HCT116 (cell line): ENCODE measurements around the gene MAPK8IP3. TPM values are rescaled to one million over a fixed set of nuclear protein-coding genes. Genes with fewer than 3 reads are reported as not detected.

ENCODE experiments used
- ATAC-seq: fragments of 200-7000 bp; cut with Tn5 transposase; 2 replicates; pipeline ENCODE4 v1.9.1; 2020; ENCODE audit warnings: mild to moderate bottlenecking, moderate library complexity
- BruUV-seq: library from RNA; stranded (reverse); fragments of 400-500 nt; replicated peaks from 2 replicates; lab custom pipeline; 2021; lab: Mats Ljungman, UMichigan
- CTCF ChIA-PET: fragments of 300-600 bp; sonication (Branson Sonifier 250); formaldehyde crosslinking; loops from one replicate; lab custom pipeline; 2021; ENCODE audit warnings: antibody characterized with exemption; lab: Charles Lee
- POLR2A ChIA-PET: fragments of 300-600, 350-600 bp; sonication (Branson Sonifier 250); formaldehyde crosslinking; loops from one replicate; lab custom pipeline; 2021; ENCODE audit warnings: antibody characterized with exemption; lab: Charles Lee
- RAD21 ChIA-PET, 2 experiments: fragments of 300-600 bp; sonication (Branson Sonifier 250); formaldehyde crosslinking; loops; one replicate each; lab custom pipeline; 2023; ENCODE audit warnings: low total read pairs in 2 of 2; ENCODE audit not compliant: uncharacterized antibody in 2 of 2, unreplicated experiment in 2 of 2, low non-redundant PET in 1 of 2; lab: Charles Lee
- DNase-seq: peaks from one replicate; pipeline ENCODE4 v3.0.0-alpha.2; 2010; ENCODE audit warnings: low read depth, low spot score
- H2AFZ ChIP-seq: fragments of 200-600 bp; shearing (Covaris generic), sonication (generic); 2 replicates; pipeline ENCODE4 v1.6.1; 2017; ENCODE audit warnings: low read depth, mixed run types, mixed read lengths, antibody characterized with exemption, low read length; ENCODE audit not compliant: poor library complexity, severe bottlenecking
- H3K27ac ChIP-seq: 2 replicates; pipeline ENCODE4 v1.5.1; 2012; ENCODE audit warnings: low read depth, low read length
- H3K27me3 ChIP-seq: fragments of 200-600 bp; sonication (generic); 2 replicates; pipeline ENCODE4 v1.6.1; 2016; ENCODE audit warnings: mixed run types, low read length, mixed read lengths; ENCODE audit not compliant: insufficient read depth
- H3K36me3 ChIP-seq, 2 experiments: fragments of 200-500 bp in 1 of 2; fragments of 200-600 bp in 1 of 2; sonication (Bioruptor generic) in 1 of 2; sonication (generic) in 1 of 2; 2 replicates each; pipeline versions ENCODE4 v1.5.1 to v1.6.1; 2014 to 2016; ENCODE audit warnings: low read length in 2 of 2, inconsistent platforms in 1 of 2, mixed read lengths in 1 of 2, mixed run types in 1 of 2; ENCODE audit not compliant: insufficient read depth in 2 of 2, control insufficient read depth in 1 of 2
- H3K4me1 ChIP-seq, 2 experiments: fragments of 200-600 bp in 1 of 2; sonication (generic) in 1 of 2; 2 replicates each; pipeline versions ENCODE4 v1.5.1 to v1.6.1; 2012 to 2017; ENCODE audit warnings: low read length in 2 of 2, inconsistent platforms in 1 of 2, mild to moderate bottlenecking in 1 of 2, mixed read lengths in 1 of 2, mixed run types in 1 of 2, moderate library complexity in 1 of 2; ENCODE audit not compliant: insufficient read depth in 2 of 2, control insufficient read depth in 1 of 2
- H3K4me2 ChIP-seq: fragments of 200-600 bp; sonication (generic); 2 replicates; pipeline ENCODE4 v1.6.1; 2017; ENCODE audit warnings: mixed run types, low read length, mixed read lengths
- H3K4me3 ChIP-seq, 2 experiments: fragments of 200-600 bp in 1 of 2; sonication (generic) in 1 of 2; replicated peaks in 1 of 2; 2 replicates each; pipeline ENCODE4 v1.5.1; 2011 to 2016; ENCODE audit warnings: low read length in 2 of 2, control low read depth in 1 of 2, low read depth in 1 of 2, mild to moderate bottlenecking in 1 of 2, mixed read lengths in 1 of 2, mixed run types in 1 of 2
- H3K79me2 ChIP-seq: fragments of 200-600 bp; sonication (generic); 2 replicates; pipeline ENCODE4 v1.6.1; 2017; ENCODE audit warnings: mild to moderate bottlenecking, mixed run types, low read length, moderate library complexity, mixed read lengths; ENCODE audit not compliant: insufficient read depth
- H3K9ac ChIP-seq: fragments of 200-600 bp; sonication (generic); 2 replicates; pipeline ENCODE4 v1.6.1; 2016; ENCODE audit warnings: low read length, mixed read lengths
- H3K9me2 ChIP-seq: fragments of 200-600 bp; sonication (generic), shearing (Covaris generic); 2 replicates; pipeline ENCODE4 v1.6.1; 2017; ENCODE audit warnings: mixed run types, mild to moderate bottlenecking, moderate library complexity; ENCODE audit not compliant: insufficient read depth
- H3K9me3 ChIP-seq, 2 experiments: fragments of 200-500 bp in 1 of 2; fragments of 200-600 bp in 1 of 2; sonication (Bioruptor generic) in 1 of 2; sonication (generic) in 1 of 2; 2 replicates each; pipeline ENCODE4 v1.6.1; 2014 to 2017; ENCODE audit warnings: low read length in 2 of 2, mixed read lengths in 2 of 2, inconsistent platforms in 1 of 2, low read depth in 1 of 2, mild to moderate bottlenecking in 1 of 2, mixed run types in 1 of 2, moderate library complexity in 1 of 2; ENCODE audit not compliant: control insufficient read depth in 1 of 2, insufficient read depth in 1 of 2
- H4K20me1 ChIP-seq: fragments of 200-600 bp; sonication (generic), shearing (Covaris generic); 2 replicates; pipeline ENCODE4 v1.6.1; 2017; ENCODE audit warnings: mixed run types, mild to moderate bottlenecking, moderate library complexity; ENCODE audit not compliant: insufficient read depth
- CEBPB ChIP-seq: IDR thresholded peaks from 2 replicates; pipeline ENCODE4 v1.6.1; 2012; ENCODE audit warnings: low read depth
- EGR1 ChIP-seq: IDR thresholded peaks from 2 replicates; pipeline ENCODE4 v1.6.1; 2012; ENCODE audit warnings: low read depth
- ELF1 ChIP-seq: IDR thresholded peaks from 2 replicates; pipeline ENCODE4 v1.6.1; 2012; ENCODE audit warnings: low read depth, borderline replicate concordance
- EZH2 ChIP-seq: fragments of 200-600 bp; sonication (generic); IDR thresholded peaks from 2 replicates; pipeline ENCODE4 v1.6.1; 2017; ENCODE audit warnings: antibody characterized with exemption, mixed run types
- JUND ChIP-seq: IDR thresholded peaks from 2 replicates; pipeline ENCODE4 v1.6.1; 2012
- POLR2A ChIP-seq: IDR thresholded peaks from 2 replicates; pipeline ENCODE4 v1.7.0; 2011; ENCODE audit warnings: borderline replicate concordance; ENCODE audit not compliant: insufficient read depth, insufficient read length; ENCODE audit errors: extremely low read depth
- POLR2AphosphoS5 ChIP-seq: IDR thresholded peaks from 2 replicates; pipeline ENCODE4 v1.6.1; 2011; ENCODE audit warnings: mild to moderate bottlenecking, low read depth, low read length, moderate library complexity
- RAD21 ChIP-seq: IDR thresholded peaks from 2 replicates; pipeline ENCODE4 v1.6.1; 2012; ENCODE audit warnings: low read depth, mild to moderate bottlenecking
- SIN3A ChIP-seq: IDR thresholded peaks from 2 replicates; pipeline ENCODE4 v1.6.1; 2012; ENCODE audit warnings: low read depth
- SP1 ChIP-seq: IDR thresholded peaks from 2 replicates; pipeline ENCODE4 v1.6.1; 2012; ENCODE audit warnings: low read depth
- TCF7L2 ChIP-seq: IDR thresholded peaks from 2 replicates; pipeline ENCODE4 v1.7.0; 2011; ENCODE audit warnings: borderline replicate concordance, inconsistent platforms; ENCODE audit not compliant: insufficient read depth, insufficient read length; ENCODE audit errors: extremely low read depth
- ZFX ChIP-seq: fragments of 450-650 bp; IDR thresholded peaks from 2 replicates; pipeline ENCODE4 v1.6.1; 2017
- intact Hi-C: fragments of 100-400 bp; cut with micrococcal nuclease; formaldehyde crosslinking; loops from 2 replicates; pipeline ENCODE4 v1.10.0; 2022
- total RNA-seq: library from RNA; stranded (reverse); gene quantifications from one replicate; pipeline ENCODE4 v1.2.1, GENCODE V29; 2021; ENCODE audit not compliant: unreplicated experiment
- TF ChIP-seq, protein P1 (sequence below): IDR thresholded peaks from 2 replicates; pipeline ENCODE4 v1.6.1; 2012
- TF ChIP-seq, protein P2 (sequence below): IDR thresholded peaks from 2 replicates; pipeline ENCODE4 v1.6.1; 2012; ENCODE audit warnings: low read depth
- TF ChIP-seq, protein P3 (sequence below): IDR thresholded peaks from 2 replicates; pipeline ENCODE4 v1.6.1; 2011; ENCODE audit warnings: mild to moderate bottlenecking, low read length, moderate library complexity; ENCODE audit not compliant: insufficient replicate concordance; ENCODE audit errors: extremely low read depth
- TF ChIP-seq, protein P4 (sequence below): IDR thresholded peaks from 2 replicates; pipeline ENCODE4 v1.6.1; 2012

The MAPK8IP3 gene
- total RNA-seq, 1 experiment from 2014 or later = 75.3 TPM

DNA sequence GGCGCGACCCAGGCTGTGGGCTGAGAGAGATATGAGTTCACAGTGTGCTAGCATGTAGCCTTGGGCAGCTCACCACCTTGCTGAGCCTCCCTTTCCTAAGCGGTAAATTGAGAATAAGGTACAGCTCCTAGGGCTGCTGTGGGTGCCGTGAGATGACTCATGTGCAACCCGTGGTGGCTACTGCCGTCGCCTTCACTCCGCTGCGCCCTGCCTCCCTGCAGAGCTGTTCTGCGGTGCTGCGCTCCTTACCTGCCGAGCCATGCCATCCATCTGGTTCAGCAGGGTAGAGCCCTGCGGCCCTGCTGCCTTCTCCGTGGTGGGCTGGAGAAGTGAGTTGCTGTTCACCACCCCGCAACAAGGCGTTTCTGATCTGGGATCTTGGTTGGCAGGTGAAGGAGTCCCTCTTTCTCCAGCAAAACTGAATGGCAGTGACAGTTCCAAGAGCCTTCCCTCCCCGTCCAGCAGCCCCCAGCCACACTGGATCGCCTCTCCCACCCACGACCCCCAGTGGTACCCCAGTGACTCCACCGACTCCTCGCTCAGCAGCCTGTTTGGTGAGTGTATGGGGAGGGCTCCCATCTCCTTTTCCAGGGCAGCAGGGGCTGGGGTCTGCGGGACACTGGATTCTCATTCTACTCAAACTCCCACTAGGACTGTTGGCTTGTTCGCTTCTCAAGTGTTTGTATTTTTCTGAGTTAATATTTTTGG lies 37.2 kb upstream of the MAPK8IP3 start:
- H3K27me3 ChIP-seq = no peaks in the 10 kb centered on the region
- H3K27ac ChIP-seq = no peak overlapping the region
- H3K36me3 ChIP-seq = peaks cover 29 to 52% of the 10 kb centered on the region in 2 experiments
- no peaks in the 10 kb centered on the region for H3K9me3 ChIP-seq
- ChIA-PET POLR2A (no interaction called here), RAD21 (no interaction called here), CTCF (no interaction called here)
- H3K9me2 ChIP-seq = no peaks in the 10 kb centered on the region
- no peak for TF ChIP-seq POLR2AphosphoS5
- no peak for TF ChIP-seq JUND
- no peak for TF ChIP-seq EZH2
- TF ChIP-seq TCF7L2 = no peak
- TF ChIP-seq, protein P1, sequence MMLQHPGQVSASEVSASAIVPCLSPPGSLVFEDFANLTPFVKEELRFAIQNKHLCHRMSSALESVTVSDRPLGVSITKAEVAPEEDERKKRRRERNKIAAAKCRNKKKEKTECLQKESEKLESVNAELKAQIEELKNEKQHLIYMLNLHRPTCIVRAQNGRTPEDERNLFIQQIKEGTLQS = no peak
- no peak for TF ChIP-seq SIN3A
- no peaks in the 10 kb centered on the region for H3K4me1 ChIP-seq
- H3K79me2 ChIP-seq = no peaks in the 10 kb centered on the region
- no peak overlapping the region for H3K4me2 ChIP-seq
- no peak overlapping the region for H3K9ac ChIP-seq
- intact Hi-C loops = no loop called here
- no peak for DNase-seq
- no peak for ATAC-seq
- no peaks in the 10 kb centered on the region for H4K20me1 ChIP-seq
- H2AFZ ChIP-seq = no peak overlapping the region
- H3K4me3 ChIP-seq = no peak overlapping the region
- BruUV-seq = no TSS peak

DNA sequence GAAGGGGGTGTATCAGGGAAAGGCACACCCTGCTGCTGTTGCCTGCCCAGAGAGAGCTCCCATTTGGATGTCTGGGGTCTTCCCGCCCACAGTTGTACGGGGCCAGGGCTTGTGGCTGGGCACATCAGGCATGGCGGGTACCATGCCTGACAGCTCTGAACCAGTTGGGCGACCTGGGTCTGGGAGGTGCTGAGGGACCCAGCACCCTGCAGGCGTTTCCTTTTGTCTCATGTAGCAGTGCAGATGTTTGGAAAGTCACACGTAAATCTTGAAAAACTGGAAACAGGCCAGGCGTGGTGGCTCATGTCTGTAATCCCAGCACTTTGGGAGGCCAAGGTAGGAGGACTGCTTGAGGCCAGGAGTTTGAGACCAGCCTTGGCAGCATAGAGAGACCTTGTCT lies 36.3 kb upstream of the MAPK8IP3 start:
- Histone ChIP-seq H3K79me2 (no peaks in the 10 kb centered on the region), H3K36me3 (peaks cover 30 to 59% of the 10 kb centered on the region in 2 experiments), H2AFZ (no peak overlapping the region), H3K4me2 (no peak overlapping the region), H3K9me2 (no peaks in the 10 kb centered on the region), H3K27ac (no peak overlapping the region), H3K9me3 (no peaks in the 10 kb centered on the region), H3K4me1 (peaks cover 0 to 7% of the 10 kb centered on the region in 2 experiments; a peak in 2 of 4 replicates), H3K9ac (no peak overlapping the region), H3K27me3 (no peaks in the 10 kb centered on the region), H4K20me1 (no peaks in the 10 kb centered on the region), H3K4me3 (no peak overlapping the region)
- ChIA-PET CTCF (no interaction called here), RAD21 (no interaction called here), POLR2A (no interaction called here)
- BruUV-seq = no TSS peak
- no peak for DNase-seq
- no peak for ATAC-seq
- intact Hi-C loops = no loop called here
- TF ChIP-seq CEBPB = no peak
- no peak for TF ChIP-seq ZFX
- TF ChIP-seq EGR1 = no peak
- no peak for TF ChIP-seq POLR2A
- TF ChIP-seq, protein P2, sequence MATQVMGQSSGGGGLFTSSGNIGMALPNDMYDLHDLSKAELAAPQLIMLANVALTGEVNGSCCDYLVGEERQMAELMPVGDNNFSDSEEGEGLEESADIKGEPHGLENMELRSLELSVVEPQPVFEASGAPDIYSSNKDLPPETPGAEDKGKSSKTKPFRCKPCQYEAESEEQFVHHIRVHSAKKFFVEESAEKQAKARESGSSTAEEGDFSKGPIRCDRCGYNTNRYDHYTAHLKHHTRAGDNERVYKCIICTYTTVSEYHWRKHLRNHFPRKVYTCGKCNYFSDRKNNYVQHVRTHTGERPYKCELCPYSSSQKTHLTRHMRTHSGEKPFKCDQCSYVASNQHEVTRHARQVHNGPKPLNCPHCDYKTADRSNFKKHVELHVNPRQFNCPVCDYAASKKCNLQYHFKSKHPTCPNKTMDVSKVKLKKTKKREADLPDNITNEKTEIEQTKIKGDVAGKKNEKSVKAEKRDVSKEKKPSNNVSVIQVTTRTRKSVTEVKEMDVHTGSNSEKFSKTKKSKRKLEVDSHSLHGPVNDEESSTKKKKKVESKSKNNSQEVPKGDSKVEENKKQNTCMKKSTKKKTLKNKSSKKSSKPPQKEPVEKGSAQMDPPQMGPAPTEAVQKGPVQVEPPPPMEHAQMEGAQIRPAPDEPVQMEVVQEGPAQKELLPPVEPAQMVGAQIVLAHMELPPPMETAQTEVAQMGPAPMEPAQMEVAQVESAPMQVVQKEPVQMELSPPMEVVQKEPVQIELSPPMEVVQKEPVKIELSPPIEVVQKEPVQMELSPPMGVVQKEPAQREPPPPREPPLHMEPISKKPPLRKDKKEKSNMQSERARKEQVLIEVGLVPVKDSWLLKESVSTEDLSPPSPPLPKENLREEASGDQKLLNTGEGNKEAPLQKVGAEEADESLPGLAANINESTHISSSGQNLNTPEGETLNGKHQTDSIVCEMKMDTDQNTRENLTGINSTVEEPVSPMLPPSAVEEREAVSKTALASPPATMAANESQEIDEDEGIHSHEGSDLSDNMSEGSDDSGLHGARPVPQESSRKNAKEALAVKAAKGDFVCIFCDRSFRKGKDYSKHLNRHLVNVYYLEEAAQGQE = no peak
- TF ChIP-seq JUND = no peak
- TF ChIP-seq, protein P3, sequence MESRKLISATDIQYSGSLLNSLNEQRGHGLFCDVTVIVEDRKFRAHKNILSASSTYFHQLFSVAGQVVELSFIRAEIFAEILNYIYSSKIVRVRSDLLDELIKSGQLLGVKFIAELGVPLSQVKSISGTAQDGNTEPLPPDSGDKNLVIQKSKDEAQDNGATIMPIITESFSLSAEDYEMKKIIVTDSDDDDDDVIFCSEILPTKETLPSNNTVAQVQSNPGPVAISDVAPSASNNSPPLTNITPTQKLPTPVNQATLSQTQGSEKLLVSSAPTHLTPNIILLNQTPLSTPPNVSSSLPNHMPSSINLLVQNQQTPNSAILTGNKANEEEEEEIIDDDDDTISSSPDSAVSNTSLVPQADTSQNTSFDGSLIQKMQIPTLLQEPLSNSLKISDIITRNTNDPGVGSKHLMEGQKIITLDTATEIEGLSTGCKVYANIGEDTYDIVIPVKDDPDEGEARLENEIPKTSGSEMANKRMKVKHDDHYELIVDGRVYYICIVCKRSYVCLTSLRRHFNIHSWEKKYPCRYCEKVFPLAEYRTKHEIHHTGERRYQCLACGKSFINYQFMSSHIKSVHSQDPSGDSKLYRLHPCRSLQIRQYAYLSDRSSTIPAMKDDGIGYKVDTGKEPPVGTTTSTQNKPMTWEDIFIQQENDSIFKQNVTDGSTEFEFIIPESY = no peak
- no peak for TF ChIP-seq RAD21
- TF ChIP-seq, protein P4, sequence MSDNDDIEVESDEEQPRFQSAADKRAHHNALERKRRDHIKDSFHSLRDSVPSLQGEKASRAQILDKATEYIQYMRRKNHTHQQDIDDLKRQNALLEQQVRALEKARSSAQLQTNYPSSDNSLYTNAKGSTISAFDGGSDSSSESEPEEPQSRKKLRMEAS = no peak
- no peak for TF ChIP-seq TCF7L2
- no peak for TF ChIP-seq SP1
- TF ChIP-seq ELF1 = no peak
